Loucy (cell line): ENCODE measurements around the gene TRAPPC12.
"Not testable (repeated sequence)": the region's sequence is repeated elsewhere in the genome, so short reads cannot be mapped to it uniquely, and the experiment has no call there.

ENCODE experiments used
- H2AFZ ChIP-seq: fragments of 200-600 bp; sonication (generic); 2 replicates; pipeline ENCODE4 v1.6.0; 2016; ENCODE audit warnings: antibody characterized with exemption, mild to moderate bottlenecking, low read length, moderate library complexity
- H3F3A ChIP-seq: fragments of 200-600 bp; 2 replicates; pipeline ENCODE4 v1.6.0; 2016; ENCODE audit warnings: antibody characterized with exemption, low read depth, mild to moderate bottlenecking
- H3K27me3 ChIP-seq: fragments of 200-600 bp; sonication (generic); 2 replicates; pipeline ENCODE4 v1.6.1; 2014; ENCODE audit warnings: low read length, mild to moderate bottlenecking; ENCODE audit not compliant: insufficient read depth, poor library complexity, severe bottlenecking
- H3K36me3 ChIP-seq: fragments of 200-600 bp; sonication (generic); 2 replicates; pipeline ENCODE4 v1.6.1; 2016; ENCODE audit warnings: low read length; ENCODE audit not compliant: insufficient read depth
- H3K4me1 ChIP-seq: fragments of 200-600 bp; sonication (generic); 2 replicates; pipeline ENCODE4 v1.5.1; 2014; ENCODE audit warnings: low read length, mild to moderate bottlenecking; ENCODE audit not compliant: insufficient read depth, poor library complexity, severe bottlenecking
- H3K4me2 ChIP-seq: fragments of 200-600 bp; sonication (generic); 2 replicates; pipeline ENCODE4 v1.6.0; 2014; ENCODE audit warnings: antibody characterized with exemption, low read length, low read depth, mild to moderate bottlenecking; ENCODE audit not compliant: poor library complexity, severe bottlenecking
- H3K4me3 ChIP-seq: fragments of 200-600 bp; sonication (generic); 2 replicates; pipeline ENCODE4 v1.5.1; 2014; ENCODE audit warnings: low read length, mild to moderate bottlenecking, mixed read lengths; ENCODE audit not compliant: poor library complexity, severe bottlenecking
- H3K79me2 ChIP-seq: fragments of 200-600 bp; sonication (generic); 2 replicates; pipeline ENCODE4 v1.6.1; 2014; ENCODE audit warnings: low read length; ENCODE audit not compliant: insufficient read depth
- H3K9ac ChIP-seq: fragments of 200-600 bp; sonication (generic); 2 replicates; pipeline ENCODE4 v1.6.0; 2014; ENCODE audit warnings: mild to moderate bottlenecking, low read depth, low read length, moderate library complexity; ENCODE audit not compliant: poor library complexity, severe bottlenecking
- H3K9me2 ChIP-seq: fragments of 200-600 bp; sonication (generic); replicated peaks from 2 replicates; pipeline ENCODE4 v1.6.1; 2016; ENCODE audit warnings: low read depth, low read length, mixed read lengths
- H3K9me3 ChIP-seq: fragments of 200-600 bp; sonication (generic); 2 replicates; pipeline ENCODE4 v1.6.1; 2014; ENCODE audit warnings: mild to moderate bottlenecking, antibody characterized with exemption, low read length, low read depth; ENCODE audit not compliant: insufficient read depth
- H4K20me1 ChIP-seq: fragments of 200-600 bp; sonication (generic); 2 replicates; pipeline ENCODE4 v1.6.0; 2014; ENCODE audit warnings: antibody characterized with exemption, low read length, mild to moderate bottlenecking; ENCODE audit not compliant: insufficient read depth, poor library complexity, severe bottlenecking
- CTCF ChIP-seq: fragments of 200-600 bp; sonication (generic); conservative IDR thresholded peaks from 2 replicates; pipeline ENCODE4 v1.5.1; 2014; ENCODE audit warnings: mild to moderate bottlenecking, antibody characterized with exemption, low read length
- EZH2phosphoT487 ChIP-seq: fragments of 200-600 bp; IDR thresholded peaks from 2 replicates; pipeline ENCODE4 v1.6.1; 2018; ENCODE audit warnings: antibody characterized with exemption, mild to moderate bottlenecking, moderate library complexity, borderline replicate concordance

The TRAPPC12 gene

GRCh38 chr2:3512086-3512485 lies 132.6 kb downstream of the TRAPPC12 start:
- Histone ChIP-seq H3K36me3 (peaks cover 37% of the 10 kb centered on the region; the same call in 1 of the 2 replicates), H3K79me2 (peaks cover 13% of the 10 kb centered on the region), H3K4me3 (no peak overlapping the region), H3K9me3 (peaks cover 13% of the 10 kb centered on the region; the same call in 1 of the 2 replicates), H3K4me1 (peaks cover 11% of the 10 kb centered on the region), H3K9me2 (no peaks in the 10 kb centered on the region), H3K27me3 (no peaks in the 10 kb centered on the region), H3F3A (no peaks in the 10 kb centered on the region), H4K20me1 (no peaks in the 10 kb centered on the region), H2AFZ (no peak overlapping the region), H3K4me2 (no peak overlapping the region), H3K9ac (no peak overlapping the region)
- TF ChIP-seq EZH2phosphoT487 (no peak), CTCF (no peak)

- H3K4me1 ChIP-seq, result peaks cover 15% of the 10 kb centered on the region
- H3K36me3 ChIP-seq, result peaks cover 37% of the 10 kb centered on the region; the same call in 1 of the 2 replicates
- no peaks in the 10 kb centered on the region for H3K9me2 ChIP-seq
- H3K9me3 ChIP-seq, result peaks cover 13% of the 10 kb centered on the region; the same call in 1 of the 2 replicates
- no peaks in the 10 kb centered on the region for H3F3A ChIP-seq
- H3K27me3 ChIP-seq, result no peaks in the 10 kb centered on the region
- TF ChIP-seq CTCF (no peak), EZH2phosphoT487 (no peak)
- H3K4me3 ChIP-seq, result no peak overlapping the region
- H2AFZ ChIP-seq, result no peak overlapping the region
- H3K79me2 ChIP-seq, result peaks cover 24% of the 10 kb centered on the region
- peaks cover 8% of the 10 kb centered on the region for H4K20me1 ChIP-seq
- H3K4me2 ChIP-seq, result no peak overlapping the region
- no peak overlapping the region for H3K9ac ChIP-seq
These were observed 133.7 kb downstream of the TRAPPC12 start for GRCh38 chr2:3513026-3513810.

GRCh38 chr2:3515438-3515837 lies 135.9 kb downstream of the TRAPPC12 start:
- H3K9me3 ChIP-seq, result peaks cover 13% of the 10 kb centered on the region; the same call in 1 of the 2 replicates
- not testable (repeated sequence) for H3F3A ChIP-seq, H3K27me3 ChIP-seq, H2AFZ ChIP-seq, H3K4me2 ChIP-seq, H3K9ac ChIP-seq, H4K20me1 ChIP-seq, H3K4me3 ChIP-seq, H3K9me2 ChIP-seq
- peaks cover 27% of the 10 kb centered on the region; the same call in 1 of the 2 replicates for H3K36me3 ChIP-seq
- peaks cover 28% of the 10 kb centered on the region for H3K4me1 ChIP-seq
- H3K79me2 ChIP-seq, result peaks cover 38% of the 10 kb centered on the region
